CD8-positive, alpha-beta memory T cell (primary cell): Measurements from ENCODE around the gene KCNJ5. TPM values are rescaled to one million over a fixed set of nuclear protein-coding genes. Genes with fewer than 3 reads are reported as not detected.
A peak's percentile ranks its signal among the peaks of the same experiment; 100 is the strongest.

ENCODE experiments used
- CTCF ChIA-PET: fragments of 350-600 bp; sonication (Branson Sonifier 250); formaldehyde crosslinking; loops from one replicate; lab custom pipeline; 2021; ENCODE audit warnings: antibody characterized with exemption; lab: Charles Lee
- POLR2A ChIA-PET: fragments of 350-600 bp; sonication (Branson Sonifier 250); formaldehyde crosslinking; loops from one replicate; lab custom pipeline; 2021; ENCODE audit warnings: antibody characterized with exemption; lab: Charles Lee
- DNase-seq, 5 donors: peaks; one replicate each; pipeline versions ENCODE4 v3.0.0 to v3.0.0-alpha.2; 2020 to 2022; ENCODE audit warnings: mixed read lengths in 1 of 5
- H3K27ac ChIP-seq: one replicate; pipeline ENCODE4 v1.7.0; 2013; ENCODE audit warnings: low read depth, mild to moderate bottlenecking, low read length, moderate library complexity
- H3K27me3 ChIP-seq: 2 replicates; pipeline ENCODE4 v1.7.0; 2013; ENCODE audit warnings: low read length, mild to moderate bottlenecking; ENCODE audit not compliant: insufficient read depth, poor library complexity, severe bottlenecking
- H3K36me3 ChIP-seq: 2 replicates; pipeline ENCODE4 v1.7.0; 2013; ENCODE audit warnings: mild to moderate bottlenecking, low read length, moderate library complexity; ENCODE audit not compliant: insufficient read depth
- H3K4me1 ChIP-seq: 2 replicates; pipeline ENCODE4 v1.7.0; 2013; ENCODE audit warnings: mild to moderate bottlenecking, low read length, moderate library complexity; ENCODE audit not compliant: insufficient read depth
- H3K4me3 ChIP-seq: 2 replicates; pipeline ENCODE4 v1.7.0; 2013; ENCODE audit warnings: mild to moderate bottlenecking, low read length
- H3K9me3 ChIP-seq: 2 replicates; pipeline ENCODE4 v1.7.0; 2013; ENCODE audit warnings: mild to moderate bottlenecking, low read length
- H3K27ac Mint-ChIP-seq, 8 donors: one replicate each; pipeline ENCODE4 v1.8.0; 2020 to 2021; ENCODE audit warnings: mixed read lengths in 8 of 8, mild to moderate bottlenecking in 6 of 8, inconsistent platforms in 3 of 8, moderate library complexity in 3 of 8
- H3K27me3 Mint-ChIP-seq, 2 donors: one replicate each; pipeline ENCODE4 v1.8.0; 2020 to 2021; ENCODE audit warnings: mixed read lengths in 2 of 2, mild to moderate bottlenecking in 1 of 2, moderate library complexity in 1 of 2
- H3K36me3 Mint-ChIP-seq, 3 donors: one replicate each; pipeline ENCODE4 v1.8.0; 2020 to 2021; ENCODE audit warnings: mixed read lengths in 3 of 3, inconsistent platforms in 1 of 3, mild to moderate bottlenecking in 1 of 3
- H3K4me1 Mint-ChIP-seq, 3 donors: one replicate each; pipeline ENCODE4 v1.8.0; 2020 to 2021; ENCODE audit warnings: mixed read lengths in 3 of 3, inconsistent platforms in 1 of 3, mild to moderate bottlenecking in 1 of 3
- H3K4me3 Mint-ChIP-seq, 7 donors: one replicate each; pipeline ENCODE4 v1.8.0; 2020 to 2021; ENCODE audit warnings: mixed read lengths in 7 of 7, mild to moderate bottlenecking in 6 of 7, moderate library complexity in 4 of 7, inconsistent platforms in 2 of 7
- H3K9me3 Mint-ChIP-seq, 5 donors: one replicate each; pipeline ENCODE4 v1.8.0; 2020 to 2022; ENCODE audit warnings: mixed read lengths in 5 of 5, mild to moderate bottlenecking in 3 of 5, moderate library complexity in 2 of 5, inconsistent platforms in 1 of 5
- polyA plus RNA-seq: library from polyadenylated mRNA; unstranded; fragments of 300-500 nt; fragmentation: Illumina TruSeq; gene quantifications from one replicate; pipeline ENCODE4 v1.2.3, GENCODE V29; 2021
- total RNA-seq, 2 experiments: library from RNA; stranded (reverse); gene quantifications; one replicate each; pipeline ENCODE4 v1.2.3, GENCODE V29; 2021

Gene KCNJ5
- total and polyA plus RNA-seq, 3 experiments from 2014 or later, result 0.04 TPM; not detected in 2

DNA sequence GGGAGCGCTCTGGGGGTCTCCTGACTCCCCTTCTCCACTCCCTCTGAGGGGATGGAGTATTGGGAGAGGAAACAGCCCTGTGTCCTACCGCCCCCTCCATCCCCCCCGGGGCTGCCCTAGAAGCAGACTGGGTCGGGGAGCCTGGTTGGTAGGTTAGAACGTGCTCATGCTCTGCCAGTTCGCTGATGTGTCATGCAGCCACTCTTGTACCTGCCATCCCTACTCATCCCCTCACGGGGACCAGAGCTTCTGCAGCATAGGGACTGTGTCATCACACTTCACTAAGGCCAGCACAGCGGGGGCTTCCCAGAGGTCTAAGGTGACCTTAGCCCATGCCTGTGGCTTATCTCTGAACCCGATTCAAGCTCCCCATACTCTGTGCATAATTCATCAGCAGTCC is 28.8 kb upstream of the KCNJ5 start:
- Histone ChIP-seq H3K9me3 (no peaks in the 10 kb centered on the region), H3K4me1 (no peaks in the 10 kb centered on the region), H3K4me3 (no peak overlapping the region), H3K36me3 (no peaks in the 10 kb centered on the region), H3K27me3 (no peaks in the 10 kb centered on the region), H3K27ac (no peak overlapping the region)
- Mint-ChIP-seq H3K4me3 (no peak overlapping the region), H3K36me3 (no peaks in the 10 kb centered on the region), H3K27ac (no peak overlapping the region), H3K9me3 (no peaks in the 10 kb centered on the region), H3K27me3 (peaks cover 4 to 6% of the 10 kb centered on the region in 2 donors), H3K4me1 (peaks cover 3 to 9% (median 8%) of the 10 kb centered on the region in 3 donors)
- POLR2A ChIA-PET, result no interaction called here
- CTCF ChIA-PET, result interaction anchor here (0.9 to 6.6 kb wide), 4 partner anchors 17 to 705 kb away, joined by 3 to 26 read pairs (median 4); no protein-coding TSS in a partner anchor
- no peak for DNase-seq

DNA sequence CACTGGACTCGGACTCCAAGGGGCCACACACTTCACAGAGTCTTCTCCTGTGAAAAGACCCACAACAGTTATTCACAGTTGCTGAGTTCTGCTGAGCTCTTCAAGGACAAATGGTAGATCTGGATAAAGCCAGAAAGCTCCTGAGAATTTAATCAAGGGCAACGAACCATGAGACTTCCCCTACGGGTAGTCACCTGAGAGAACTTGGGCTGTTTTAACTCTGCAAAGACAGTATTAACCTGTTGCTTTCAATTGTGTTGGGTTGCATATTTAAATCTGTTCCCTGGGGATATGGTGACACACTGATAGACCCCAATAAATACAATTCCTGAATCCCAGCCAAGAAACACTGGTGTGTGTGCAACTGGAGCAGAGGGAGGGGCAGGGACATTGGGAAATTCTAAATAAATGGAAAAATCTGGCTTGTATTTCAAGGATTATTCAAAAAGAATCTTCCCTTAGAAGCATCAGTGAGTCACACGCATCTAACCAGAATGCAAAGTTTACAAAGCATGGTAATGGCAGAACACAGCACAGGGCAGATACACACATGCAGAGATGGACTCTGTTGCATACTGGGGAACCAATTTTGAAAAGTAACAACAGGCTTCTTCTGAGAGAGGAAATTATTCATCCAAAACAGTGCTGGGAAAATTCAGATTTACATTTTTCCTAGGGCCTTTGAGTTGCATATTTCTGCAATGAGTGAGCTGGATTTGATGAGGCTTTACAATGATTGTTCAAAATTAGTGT is 28.1 kb upstream of the KCNJ5 start:
- CTCF ChIA-PET, result interaction anchor here (1.5 to 6.6 kb wide), 3 partner anchors 18 to 705 kb away, joined by 3 to 26 read pairs (median 4); no protein-coding TSS in a partner anchor
- H3K27me3 Mint-ChIP-seq, result peaks cover 4 to 6% of the 10 kb centered on the region in 2 donors
- H3K4me1 ChIP-seq, result no peaks in the 10 kb centered on the region
- H3K27me3 ChIP-seq, result no peaks in the 10 kb centered on the region
- no peak for DNase-seq
- H3K27ac Mint-ChIP-seq, result no peak overlapping the region
- H3K9me3 Mint-ChIP-seq, result no peaks in the 10 kb centered on the region
- no peaks in the 10 kb centered on the region for H3K36me3 Mint-ChIP-seq
- no peak overlapping the region for H3K4me3 ChIP-seq
- H3K27ac ChIP-seq, result no peak overlapping the region
- POLR2A ChIA-PET, result no interaction called here
- no peak overlapping the region for H3K4me3 Mint-ChIP-seq
- H3K4me1 Mint-ChIP-seq, result peaks cover 3 to 9% (median 8%) of the 10 kb centered on the region in 3 donors
- no peaks in the 10 kb centered on the region for H3K36me3 ChIP-seq
- no peaks in the 10 kb centered on the region for H3K9me3 ChIP-seq

DNA sequence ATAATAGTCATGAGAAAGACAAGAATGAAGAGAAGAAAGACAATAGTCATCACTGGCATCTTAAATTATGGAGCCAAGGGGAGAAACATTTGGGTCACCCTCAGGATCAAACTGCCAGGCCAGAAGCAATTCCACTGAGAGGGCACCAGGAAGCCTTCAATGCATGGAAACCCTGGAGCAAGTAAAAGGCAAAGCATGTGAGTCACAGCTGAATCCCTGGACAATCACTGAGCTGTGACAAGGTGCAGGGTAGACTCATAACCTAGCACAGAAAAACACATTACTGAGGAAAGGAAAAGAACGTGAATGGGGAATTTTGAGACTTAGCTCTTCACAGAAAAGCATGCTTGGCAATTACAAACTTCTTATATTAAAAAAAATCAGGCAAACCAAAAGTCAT is 25.7 kb upstream of the KCNJ5 start:
- Histone ChIP-seq H3K27me3 (no peaks in the 10 kb centered on the region), H3K36me3 (no peaks in the 10 kb centered on the region), H3K4me3 (no peak overlapping the region), H3K4me1 (no peaks in the 10 kb centered on the region), H3K9me3 (no peaks in the 10 kb centered on the region), H3K27ac (no peak overlapping the region)
- no peak overlapping the region for H3K4me3 Mint-ChIP-seq
- H3K36me3 Mint-ChIP-seq, result no peaks in the 10 kb centered on the region
- H3K27me3 Mint-ChIP-seq, result peaks cover 0 to 4% of the 10 kb centered on the region in 2 donors
- POLR2A ChIA-PET, result no interaction called here
- H3K9me3 Mint-ChIP-seq, result no peaks in the 10 kb centered on the region
- DNase-seq, result no peak
- CTCF ChIA-PET, result interaction anchor here (1.0 kb wide), 1 partner anchor 11 kb away, joined by 3 read pairs; no protein-coding TSS in a partner anchor
- no peak overlapping the region for H3K27ac Mint-ChIP-seq
- no peaks in the 10 kb centered on the region for H3K4me1 Mint-ChIP-seq

DNA sequence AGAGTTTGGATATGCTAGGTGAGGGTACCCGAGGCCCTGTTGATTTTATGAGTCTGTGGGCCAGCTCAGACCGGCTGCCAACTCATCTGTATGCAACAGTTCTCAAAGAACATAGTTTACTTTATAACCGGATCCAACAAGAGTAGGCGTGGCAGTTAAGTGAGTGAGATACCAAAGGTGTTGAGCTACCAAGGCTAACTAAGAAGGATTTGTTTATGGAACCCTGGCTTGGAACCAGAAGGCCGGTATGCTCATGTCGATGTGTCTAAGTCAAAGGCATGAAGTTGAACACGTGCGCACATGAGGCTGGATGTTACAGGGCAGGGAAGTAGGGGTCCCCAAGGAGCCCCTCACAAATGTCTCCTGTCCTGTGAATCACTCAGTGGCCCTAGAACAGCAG is 23.9 kb upstream of the KCNJ5 start, which contains the start of gene KCNJ1:
TSS of gene KCNJ1 (minus strand) at position 20 of the 400 bp plus-strand sequence. CDS start 27,053 bp downstream, outside the sequence.
- POLR2A ChIA-PET, result no interaction called here
- no peaks in the 10 kb centered on the region for H3K36me3 ChIP-seq
- no peaks in the 10 kb centered on the region for H3K9me3 ChIP-seq
- no peak within 1 kb of the TSS for H3K4me3 ChIP-seq
- H3K4me3 Mint-ChIP-seq, result no peak within 1 kb of the TSS
- no peaks in the 10 kb centered on the region for H3K9me3 Mint-ChIP-seq
- H3K27ac ChIP-seq, result no peak within 1 kb of the TSS
- no peaks in the 10 kb centered on the region for H3K27me3 ChIP-seq
- peaks cover 0 to 4% of the 10 kb centered on the region in 2 donors for H3K27me3 Mint-ChIP-seq
- H3K27ac Mint-ChIP-seq, result peak within 1 kb of the TSS in 1 of 8 donors; percentile 61
- no peak for DNase-seq
- CTCF ChIA-PET, result no interaction called here
- H3K36me3 Mint-ChIP-seq, result no peaks in the 10 kb centered on the region
- H3K4me1 Mint-ChIP-seq, result no peaks in the 10 kb centered on the region
- H3K4me1 ChIP-seq, result no peaks in the 10 kb centered on the region

DNA sequence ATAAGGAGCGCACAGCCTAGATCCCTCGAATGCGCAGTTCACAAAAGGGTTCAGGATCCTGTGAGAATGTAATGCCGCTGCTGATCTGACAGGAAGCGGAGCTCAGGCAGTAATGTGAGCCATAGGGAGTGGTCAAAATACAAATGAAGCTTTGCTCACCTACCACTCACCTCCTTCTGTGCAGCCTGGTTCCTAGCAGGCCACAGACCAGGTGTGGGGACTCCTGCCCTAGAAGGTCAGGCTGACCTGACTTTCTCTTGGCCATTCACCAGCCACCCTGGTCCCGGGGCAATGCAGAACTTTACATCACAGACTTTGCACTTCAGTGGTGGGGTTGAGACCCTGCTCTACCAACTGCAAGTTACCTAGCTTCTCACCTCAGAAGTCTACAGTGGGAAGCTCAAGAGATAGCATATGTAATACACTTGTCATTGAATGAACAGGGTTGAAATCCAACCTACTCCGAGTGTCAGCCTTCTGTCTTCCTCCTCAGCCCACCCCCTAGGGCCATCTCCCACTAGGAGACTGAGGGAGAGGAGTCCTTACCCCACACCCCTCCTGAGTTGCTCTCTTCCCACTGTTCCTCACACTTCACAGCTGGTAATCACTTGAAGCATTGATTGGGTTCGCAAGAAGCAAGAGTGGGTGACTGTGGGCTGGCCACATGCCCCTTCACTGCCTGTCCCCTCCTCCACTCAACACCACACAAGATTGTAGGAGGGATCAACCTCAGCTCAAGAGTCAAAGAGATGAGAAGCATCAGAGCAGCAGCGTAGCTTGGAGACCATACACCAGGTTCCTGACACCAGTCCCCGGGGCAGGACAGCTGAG is 22.1 kb upstream of the KCNJ5 start:
- POLR2A ChIA-PET, result interaction anchor here (0.7 kb wide), 1 partner anchor 830 kb away, joined by 4 read pairs; no protein-coding TSS in a partner anchor
- no peak overlapping the region for H3K4me3 Mint-ChIP-seq

DNA sequence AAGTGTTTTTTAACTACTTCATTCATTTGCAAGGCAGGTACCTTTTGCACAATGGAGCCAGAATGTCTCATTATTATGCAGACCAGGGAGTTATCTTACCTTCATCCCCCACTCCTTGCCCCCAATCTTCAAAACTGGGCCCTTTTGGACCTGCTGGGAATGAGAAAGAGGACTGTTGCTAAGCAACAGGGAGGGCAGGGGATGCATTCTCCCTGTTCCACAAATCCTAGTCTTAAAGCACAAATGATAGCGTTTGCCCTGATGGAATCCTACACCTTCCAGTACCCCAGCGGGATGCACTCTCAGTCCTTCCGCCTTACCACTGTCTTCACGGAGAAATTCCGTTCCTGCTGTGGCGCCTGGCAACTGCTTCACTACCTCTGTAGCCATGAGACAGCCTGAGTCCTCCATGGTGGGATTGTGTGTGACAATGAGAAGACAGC is 20.0 kb upstream of the KCNJ5 start:
- H3K4me3 ChIP-seq, result no peak overlapping the region
- no peak overlapping the region for H3K27ac ChIP-seq
- CTCF ChIA-PET, result no interaction called here
- Mint-ChIP-seq H3K27ac (peak overlapping the region in 2 of 8 donors; percentile 2 to 69), H3K27me3 (peaks cover 4% of the 10 kb centered on the region in 2 donors), H3K36me3 (no peaks in the 10 kb centered on the region), H3K4me1 (peaks cover 0 to 5% (median 0%) of the 10 kb centered on the region in 3 donors), H3K9me3 (no peaks in the 10 kb centered on the region), H3K4me3 (no peak overlapping the region)
- H3K27me3 ChIP-seq, result no peaks in the 10 kb centered on the region
- POLR2A ChIA-PET, result no interaction called here
- no peaks in the 10 kb centered on the region for H3K4me1 ChIP-seq
- H3K36me3 ChIP-seq, result no peaks in the 10 kb centered on the region
- no peak for DNase-seq
- no peaks in the 10 kb centered on the region for H3K9me3 ChIP-seq

More for the DNA sequence above, 22.1 kb upstream of the KCNJ5 start:
- Mint-ChIP-seq H3K4me1 (peaks cover 0 to 5% (median 0%) of the 10 kb centered on the region in 3 donors), H3K27ac (no peak overlapping the region), H3K27me3 (peaks cover 4% of the 10 kb centered on the region in 2 donors), H3K9me3 (no peaks in the 10 kb centered on the region), H3K36me3 (no peaks in the 10 kb centered on the region)
- CTCF ChIA-PET, result interaction anchor here (1.0 to 1.7 kb wide), 2 partner anchors 16 to 21 kb away, joined by 3 to 7 read pairs; no protein-coding TSS in a partner anchor
- DNase-seq, result peak in 3 of 5 donors; percentile 31 to 54 (median 45)
- Histone ChIP-seq H3K4me3 (no peak overlapping the region), H3K36me3 (no peaks in the 10 kb centered on the region), H3K9me3 (no peaks in the 10 kb centered on the region), H3K27me3 (no peaks in the 10 kb centered on the region), H3K4me1 (no peaks in the 10 kb centered on the region), H3K27ac (no peak overlapping the region)

DNA sequence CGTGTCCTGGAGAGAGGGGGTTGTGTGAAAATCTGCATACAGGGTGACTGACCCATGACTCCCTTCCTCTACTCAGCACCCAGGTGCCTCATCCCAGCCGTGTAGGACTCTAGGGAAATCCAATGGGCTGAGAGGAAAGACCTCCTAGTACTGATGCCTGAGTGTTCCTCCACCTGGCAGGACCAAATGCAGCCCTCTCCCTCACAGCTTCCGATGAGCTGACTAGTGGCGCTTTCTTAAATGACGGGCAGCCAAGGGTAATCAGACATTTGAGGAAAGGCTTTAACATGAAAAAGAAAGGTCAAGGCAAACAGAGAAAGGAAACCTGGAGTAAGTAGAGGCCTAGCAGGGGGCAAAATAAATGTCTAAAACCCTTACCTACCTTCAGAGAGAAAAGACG is 19.1 kb upstream of the KCNJ5 start:
- Histone ChIP-seq H3K27me3 (no peaks in the 10 kb centered on the region), H3K36me3 (no peaks in the 10 kb centered on the region), H3K27ac (no peak overlapping the region), H3K9me3 (no peaks in the 10 kb centered on the region), H3K4me3 (no peak overlapping the region), H3K4me1 (no peaks in the 10 kb centered on the region)
- Mint-ChIP-seq H3K9me3 (no peaks in the 10 kb centered on the region), H3K4me3 (no peak overlapping the region), H3K36me3 (no peaks in the 10 kb centered on the region), H3K27me3 (peaks cover 4 to 5% of the 10 kb centered on the region in 2 donors), H3K27ac (no peak overlapping the region), H3K4me1 (peaks cover 0 to 5% (median 0%) of the 10 kb centered on the region in 3 donors)
- CTCF ChIA-PET, result no interaction called here
- DNase-seq, result no peak
- POLR2A ChIA-PET, result no interaction called here
